NCI-H2107 treated with DMSO at 0.1 percent for 48 hours (cell line): ENCODE results near the gene PROM2.
"Not testable (repeated sequence)": the region's sequence is repeated elsewhere in the genome, so short reads cannot be mapped to it uniquely, and the experiment has no call there.

Experiments used
- DNase-seq: peaks from one replicate; lab custom pipeline; 2025; ENCODE audit not compliant: unreplicated experiment; lab: John Stamatoyannopoulos, UW

The PROM2 gene

DNA sequence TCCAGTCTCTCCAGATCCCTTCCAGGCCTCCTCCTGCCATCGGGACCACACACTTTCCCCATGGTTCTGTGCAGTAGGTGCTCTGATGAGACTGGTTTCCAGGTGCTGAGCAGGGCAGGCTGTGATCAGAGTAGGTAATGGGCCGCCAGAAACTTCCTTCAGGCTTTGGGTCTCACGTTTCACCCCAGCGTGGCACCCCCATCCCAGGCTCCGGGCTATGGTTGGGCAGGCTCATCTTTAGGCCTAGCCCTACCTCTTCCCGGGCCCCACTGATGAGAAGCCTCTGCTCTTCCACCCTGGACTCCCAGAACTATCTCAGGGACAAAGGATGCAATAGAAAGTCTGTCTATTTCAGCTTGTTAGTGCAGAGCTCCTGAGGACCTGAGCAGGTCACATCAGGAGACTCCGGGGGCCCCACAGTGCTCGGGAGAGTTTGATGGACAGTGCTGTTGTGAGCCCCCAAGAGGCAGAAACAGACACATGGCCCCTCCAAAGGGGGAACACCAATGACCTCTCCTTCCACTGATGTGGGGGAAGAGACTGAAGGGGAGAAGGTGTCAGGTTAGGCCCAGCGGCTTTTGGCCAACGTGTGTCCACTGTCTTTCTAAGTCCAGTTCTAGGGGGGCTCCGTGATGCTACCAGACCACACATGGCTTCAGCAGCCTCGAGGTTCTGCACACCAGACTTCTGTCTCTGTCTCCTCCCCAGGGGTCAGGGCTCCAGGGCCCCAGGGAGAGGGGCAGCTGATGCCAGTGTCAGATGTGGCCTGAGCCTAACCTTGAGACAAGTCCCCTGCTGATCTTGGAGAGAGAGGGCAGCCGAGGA, 5.8 kb upstream of the PROM2 start:
- DNase-seq: no peak

DNA sequence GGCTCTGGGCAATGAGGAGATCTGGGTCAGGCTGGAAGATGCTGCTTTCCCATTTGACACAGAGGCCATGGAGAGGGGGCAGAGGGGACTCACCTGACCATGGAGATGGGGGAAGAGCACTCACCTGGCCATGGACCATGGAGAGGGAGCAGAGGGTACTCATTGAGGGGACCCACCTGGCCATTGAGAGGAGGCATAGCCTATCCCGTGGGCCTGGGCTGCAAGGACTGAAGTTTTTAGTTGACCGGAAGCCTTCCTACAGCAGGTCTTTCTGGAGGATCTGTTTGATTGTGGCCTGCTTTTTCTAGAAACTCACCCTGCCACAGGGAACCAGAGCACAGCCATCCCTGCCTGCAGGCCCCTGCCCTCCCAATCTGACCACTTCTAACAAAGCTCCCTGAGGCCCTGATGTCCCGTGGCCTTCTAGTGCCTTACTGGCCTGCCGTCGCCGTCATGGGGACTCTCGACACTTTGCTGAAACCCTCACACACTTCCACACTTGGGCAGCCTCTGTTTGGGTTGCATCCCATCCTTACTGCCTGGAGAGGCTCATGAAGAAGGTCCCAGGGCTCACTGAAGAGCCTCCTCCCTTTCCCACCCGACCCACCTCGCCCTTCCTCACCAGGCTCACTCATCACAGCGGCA, 5.1 kb upstream of the PROM2 start:
- no peak for DNase-seq

DNA sequence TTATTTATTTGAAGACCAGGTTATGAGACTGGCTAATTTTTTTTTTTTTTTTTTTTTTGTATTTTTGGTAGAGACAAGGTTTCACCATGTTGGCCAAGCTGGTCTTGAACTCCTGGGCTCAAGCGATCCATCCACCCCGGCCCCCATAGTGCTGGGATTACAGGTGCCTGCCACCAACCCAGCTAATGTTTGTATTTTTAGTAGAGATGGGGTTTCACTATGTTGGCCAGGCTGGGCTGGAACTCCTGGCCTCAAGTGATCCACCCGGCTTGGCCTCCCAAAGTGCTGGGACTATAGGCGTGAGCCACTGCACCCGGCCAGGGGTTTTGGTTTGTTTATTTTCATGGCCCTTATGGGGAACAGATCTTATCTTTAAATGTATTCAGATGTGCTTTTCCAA, 4.5 kb upstream of the PROM2 start:
- DNase-seq: not testable (repeated sequence)

DNA sequence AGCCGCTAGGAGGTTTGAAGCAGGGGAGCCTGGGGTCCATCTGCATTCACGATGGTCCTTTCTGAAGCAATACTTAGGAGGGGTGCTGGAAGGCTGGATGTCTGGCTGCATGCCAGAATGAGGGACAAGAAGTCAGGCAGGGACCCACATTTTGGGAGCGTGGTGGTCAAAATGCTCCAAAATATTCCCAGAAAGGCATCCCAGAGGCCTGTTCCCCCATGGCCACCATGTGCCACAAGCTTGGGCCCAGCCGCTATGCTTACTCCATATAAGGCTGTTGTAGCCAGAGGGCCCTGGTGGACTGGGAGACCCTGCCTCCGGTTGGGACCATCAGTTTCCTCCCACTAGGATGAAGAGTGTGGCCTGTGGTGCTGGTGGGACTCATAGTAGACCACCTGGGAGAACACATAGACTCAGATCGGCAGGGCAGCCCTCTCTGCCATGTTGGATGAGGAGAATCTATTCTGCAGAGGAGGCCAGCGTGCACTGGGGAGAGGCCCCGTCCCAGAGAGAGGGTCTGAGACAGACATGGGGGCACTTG, 3.6 kb upstream of the PROM2 start:
- no peak for DNase-seq

DNA sequence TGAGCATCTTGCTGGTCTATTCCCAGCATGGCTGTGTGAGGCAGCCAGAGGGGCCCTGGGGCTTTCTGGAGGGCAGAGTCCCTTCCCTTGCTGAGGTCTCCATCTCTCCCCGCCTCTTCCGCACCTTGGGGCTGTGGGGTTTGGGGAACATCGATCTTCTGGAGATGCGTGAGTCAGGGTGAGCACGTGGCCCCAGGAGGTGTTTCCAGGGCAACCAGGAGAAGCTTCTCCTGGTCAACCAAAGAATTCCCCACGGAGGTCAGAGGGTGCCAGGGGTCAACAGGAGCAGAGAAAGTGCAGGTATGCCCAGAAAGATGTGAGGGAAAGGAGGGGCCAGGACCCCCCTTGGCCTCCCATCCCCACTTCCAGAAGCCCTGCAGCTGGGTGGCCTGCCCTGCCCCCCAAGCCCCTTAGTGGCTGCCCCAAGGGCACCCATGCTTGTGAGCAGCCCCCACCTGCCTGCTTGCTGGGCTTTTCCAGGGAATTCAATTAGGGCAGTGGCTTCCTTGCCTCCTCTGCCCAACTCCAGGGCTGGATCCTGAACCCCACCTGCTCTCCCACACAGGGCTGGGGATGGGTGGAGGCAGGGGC, 2.8 kb upstream of the PROM2 start:
- no peak for DNase-seq

DNA sequence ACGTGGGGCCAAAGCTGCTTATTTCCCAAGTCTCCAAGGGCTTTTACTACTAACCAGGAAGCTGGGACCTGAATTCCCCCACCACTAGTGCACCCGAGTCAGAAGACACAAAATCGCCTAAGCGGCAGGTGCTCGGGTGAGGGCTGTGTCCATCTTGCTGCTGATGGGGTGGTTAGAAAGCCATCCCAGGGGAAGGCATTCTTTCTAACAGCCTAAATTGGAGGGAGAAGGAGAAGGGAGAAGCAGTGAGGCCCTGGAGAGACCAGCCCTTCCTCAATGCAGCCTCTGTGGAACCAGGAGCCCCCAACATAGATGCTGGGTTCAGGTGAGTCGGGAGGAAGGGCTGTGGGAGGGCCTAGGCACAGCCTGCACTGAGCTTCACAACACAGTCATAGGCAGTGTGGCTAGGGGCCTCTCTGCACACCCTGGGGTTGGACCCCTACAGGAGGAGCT, 1.9 kb upstream of the PROM2 start:
- DNase-seq: no peak

DNA sequence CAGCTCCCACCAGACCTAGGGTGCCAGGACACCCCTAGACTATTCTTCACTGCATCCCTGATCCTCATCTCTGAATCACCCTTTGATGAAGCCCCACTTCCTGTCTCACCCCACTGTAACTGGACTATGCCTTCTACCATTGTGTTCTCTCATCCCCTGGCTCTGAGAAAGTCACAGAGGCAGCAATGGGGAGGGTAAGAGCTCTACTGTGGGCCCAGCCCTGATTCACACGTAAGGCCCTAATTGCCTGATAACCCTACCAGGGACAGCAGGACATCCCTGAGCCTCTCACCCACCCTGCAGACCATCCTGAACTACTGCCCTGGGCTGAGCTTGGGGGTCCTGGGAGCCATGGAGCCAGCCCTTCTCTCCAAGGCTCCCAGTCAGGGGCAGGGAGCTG, 1.5 kb upstream of the PROM2 start:
- no peak for DNase-seq

DNA sequence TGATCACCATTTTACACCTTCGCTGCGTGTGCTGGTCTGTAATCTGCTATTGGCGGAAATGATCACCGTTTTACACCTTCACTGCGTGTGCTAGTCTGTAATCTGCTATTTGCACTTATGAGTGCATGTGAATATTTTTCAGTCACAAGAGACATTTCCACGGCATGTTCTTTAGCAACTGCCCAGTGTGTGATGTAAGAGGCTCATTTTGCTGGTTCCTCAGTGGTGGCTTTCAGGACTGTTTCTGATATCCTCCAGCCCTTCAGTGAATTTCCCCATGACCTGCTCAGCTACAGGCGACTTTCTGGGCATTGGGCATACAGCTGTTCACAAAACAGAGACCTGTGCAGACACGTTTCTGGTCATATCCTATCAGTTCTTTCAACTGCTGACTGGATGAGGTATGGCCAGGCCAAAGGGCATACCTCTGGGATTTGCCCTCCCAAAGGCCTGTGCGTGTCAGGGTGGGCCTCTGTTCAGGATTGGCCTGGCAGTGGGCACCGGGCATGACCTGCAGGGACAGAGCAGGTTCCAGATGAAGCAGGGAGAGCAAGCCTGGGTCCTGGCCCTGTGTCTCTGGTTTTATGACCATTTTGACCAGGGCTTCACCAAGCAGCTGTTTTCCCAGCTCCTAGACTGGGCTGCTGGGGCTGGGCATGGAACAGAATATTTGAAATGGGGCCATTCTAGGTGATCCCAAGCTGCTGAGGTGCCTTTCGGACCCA, 521 bp upstream of the PROM2 start:
- DNase-seq: no peak

DNA sequence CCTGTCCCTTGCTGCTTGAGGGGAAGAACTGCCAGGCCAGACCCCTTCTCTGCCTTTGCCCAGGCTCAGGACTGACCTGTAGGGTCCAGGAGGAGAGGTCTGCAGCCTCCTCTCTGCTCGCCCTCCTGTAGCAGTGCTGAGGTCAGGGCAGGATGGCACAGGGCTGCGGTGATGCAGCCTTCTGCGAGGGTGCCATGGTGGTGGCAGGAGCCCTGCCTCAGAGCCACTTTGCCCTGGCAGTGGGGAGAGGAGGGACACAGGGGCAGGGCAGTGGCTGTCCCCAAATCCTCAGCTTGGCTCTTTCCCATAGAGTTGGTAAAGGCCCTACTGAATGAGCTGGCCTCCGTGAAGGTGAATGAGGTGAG, 884 bp downstream of the PROM2 start:
- DNase-seq: no peak

DNA sequence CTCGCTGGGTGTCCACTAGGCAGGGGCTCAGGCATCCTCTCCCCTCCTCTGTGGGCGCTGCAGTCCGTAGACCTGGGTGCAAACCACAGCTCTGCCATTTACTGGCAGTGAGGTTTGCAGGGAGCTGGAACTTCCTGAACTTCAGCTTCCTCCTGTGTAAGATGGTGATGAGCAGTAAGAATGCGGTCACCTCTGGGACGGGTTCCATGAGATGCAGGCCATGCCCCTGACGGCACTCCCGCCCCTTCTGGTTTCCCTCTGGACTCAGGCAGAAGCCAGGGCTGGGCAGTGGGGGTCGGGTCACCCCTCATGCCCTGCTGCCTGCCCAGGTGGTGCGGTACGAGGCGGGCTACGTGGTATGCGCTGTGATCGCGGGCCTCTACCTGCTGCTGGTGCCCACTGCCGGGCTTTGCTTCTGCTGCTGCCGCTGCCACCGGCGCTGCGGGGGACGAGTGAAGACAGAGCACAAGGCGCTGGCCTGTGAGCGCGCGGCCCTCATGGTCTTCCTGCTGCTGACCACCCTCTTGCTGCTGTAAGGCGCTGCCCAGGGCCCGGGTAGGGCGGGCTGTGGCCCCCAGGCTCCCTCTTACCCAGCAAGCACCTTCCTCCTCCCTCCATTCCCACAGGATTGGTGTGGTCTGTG, 1.5 kb downstream of the PROM2 start:
- no peak for DNase-seq

DNA sequence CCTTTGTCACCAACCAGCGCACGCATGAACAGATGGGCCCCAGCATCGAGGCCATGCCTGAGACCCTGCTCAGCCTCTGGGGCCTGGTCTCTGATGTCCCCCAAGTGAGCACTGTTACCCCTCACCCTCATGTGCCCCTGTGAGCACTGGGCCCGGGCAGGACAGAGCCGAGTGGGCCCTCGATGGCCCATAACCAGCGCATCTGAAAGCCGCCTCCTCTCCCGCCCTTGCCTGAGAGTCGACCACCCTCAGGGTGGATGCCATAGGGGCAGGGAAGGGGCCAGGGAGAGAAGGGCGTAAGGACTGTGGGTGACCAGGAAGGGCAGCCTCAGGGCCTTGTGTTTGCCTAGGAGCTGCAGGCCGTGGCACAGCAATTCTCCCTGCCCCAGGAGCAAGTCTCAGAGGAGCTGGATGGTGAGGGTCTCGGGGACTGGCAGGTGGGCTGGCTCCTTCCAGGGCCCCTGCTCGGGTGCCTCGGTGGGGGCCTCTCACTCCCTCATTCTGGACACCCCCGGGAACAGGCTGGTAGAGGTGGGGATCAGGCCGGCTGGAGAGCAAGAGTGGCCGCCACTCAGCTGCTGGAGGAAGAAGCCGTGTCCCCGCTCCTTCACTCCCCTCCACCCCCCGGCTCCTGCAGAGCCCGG, 2.1 kb downstream of the PROM2 start:
- DNase-seq: no peak

DNA sequence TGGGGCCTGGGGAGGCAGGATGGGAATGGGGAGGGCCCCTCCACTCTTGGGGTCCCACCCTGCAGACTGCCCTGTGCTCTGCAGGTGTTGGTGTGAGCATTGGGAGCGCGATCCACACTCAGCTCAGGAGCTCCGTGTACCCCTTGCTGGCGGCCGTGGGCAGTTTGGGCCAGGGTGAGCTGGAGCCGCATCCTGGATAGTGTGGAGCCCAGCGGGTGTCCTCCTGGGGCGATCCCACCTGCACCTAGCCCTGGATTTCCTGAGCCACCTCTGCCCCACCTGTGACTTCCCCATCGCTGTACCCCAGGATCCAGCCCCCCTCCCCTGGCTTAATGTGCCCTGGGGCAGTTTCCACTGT, 2.6 kb downstream of the PROM2 start:
- no peak for DNase-seq

DNA sequence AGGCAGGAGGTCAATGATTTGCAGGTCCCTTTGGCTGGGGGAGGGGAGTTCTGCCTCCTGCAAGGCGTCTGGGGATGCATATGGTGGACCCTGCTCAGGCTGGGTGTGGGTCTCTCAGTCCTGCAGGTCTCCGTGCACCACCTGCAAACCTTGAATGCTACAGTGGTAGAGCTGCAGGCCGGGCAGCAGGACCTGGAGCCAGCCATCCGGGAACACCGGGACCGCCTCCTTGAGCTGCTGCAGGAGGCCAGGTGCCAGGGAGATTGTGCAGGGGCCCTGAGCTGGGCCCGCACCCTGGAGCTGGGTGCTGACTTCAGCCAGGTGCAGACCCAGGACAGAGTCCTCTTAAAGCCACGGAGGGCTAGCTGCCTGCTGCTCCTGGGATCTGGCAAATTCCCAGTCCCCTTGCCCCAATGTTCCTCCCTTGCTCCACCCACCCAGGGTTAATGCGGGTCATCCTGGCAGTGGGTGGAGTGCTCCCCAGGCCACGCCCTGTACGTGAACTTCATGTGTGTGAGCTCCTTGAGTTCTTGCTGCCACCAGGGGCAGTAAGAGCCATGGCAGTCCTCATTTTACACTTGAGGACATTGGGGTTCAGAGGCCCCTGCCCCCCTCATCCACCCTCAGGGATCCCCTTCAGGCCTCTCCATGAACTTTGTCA, 3.1 kb downstream of the PROM2 start:
- no peak for DNase-seq

DNA sequence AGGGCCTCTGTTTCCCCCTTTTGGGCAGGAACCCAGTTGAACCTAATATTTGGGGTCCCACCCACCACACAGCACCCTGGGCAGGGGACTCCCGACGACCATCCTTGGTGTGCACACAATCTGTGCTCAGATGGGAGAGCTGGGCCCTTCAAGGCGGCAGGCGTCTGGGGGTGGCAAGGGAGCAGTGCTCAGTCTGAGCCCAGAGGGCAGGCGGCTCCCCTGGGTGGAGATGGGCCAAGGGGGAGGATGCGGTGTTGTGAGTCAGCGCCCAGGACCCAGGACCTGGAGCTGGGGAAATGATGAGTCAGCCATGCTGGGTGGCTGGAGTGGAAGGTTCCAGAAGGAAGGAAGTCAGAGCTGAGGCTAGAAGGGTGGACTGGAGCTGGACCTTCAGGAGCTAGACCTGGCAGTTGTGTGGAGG, 3.8 kb downstream of the PROM2 start:
- DNase-seq: no peak

DNA sequence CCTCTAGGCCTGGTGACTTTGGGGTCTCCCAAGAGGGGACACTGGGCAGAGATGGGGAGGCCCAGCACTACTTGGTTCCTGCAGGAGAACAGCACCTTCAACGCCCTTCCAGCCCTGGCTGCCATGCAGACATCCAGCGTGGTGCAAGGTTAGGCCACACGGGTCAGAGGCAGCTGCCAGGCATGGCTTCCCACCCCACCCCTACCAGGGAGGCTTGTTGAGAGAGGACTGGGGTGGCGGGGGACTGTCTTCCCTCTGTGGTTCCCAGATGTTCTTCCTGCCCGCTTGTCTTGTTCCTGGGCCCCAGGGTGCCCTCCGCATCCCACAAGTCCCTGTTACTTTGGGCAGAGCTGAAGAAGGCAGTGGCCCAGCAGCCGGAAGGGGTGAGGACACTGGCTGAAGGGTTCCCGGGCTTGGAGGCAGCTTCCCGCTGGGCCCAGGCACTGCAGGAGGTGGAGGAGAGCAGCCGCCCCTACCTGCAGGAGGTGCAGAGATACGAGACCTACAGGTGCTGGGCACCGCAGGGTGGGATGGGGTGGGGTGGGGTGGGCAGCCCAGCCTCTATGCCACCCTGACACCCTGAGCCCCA, 4.5 kb downstream of the PROM2 start:
- no peak for DNase-seq

DNA sequence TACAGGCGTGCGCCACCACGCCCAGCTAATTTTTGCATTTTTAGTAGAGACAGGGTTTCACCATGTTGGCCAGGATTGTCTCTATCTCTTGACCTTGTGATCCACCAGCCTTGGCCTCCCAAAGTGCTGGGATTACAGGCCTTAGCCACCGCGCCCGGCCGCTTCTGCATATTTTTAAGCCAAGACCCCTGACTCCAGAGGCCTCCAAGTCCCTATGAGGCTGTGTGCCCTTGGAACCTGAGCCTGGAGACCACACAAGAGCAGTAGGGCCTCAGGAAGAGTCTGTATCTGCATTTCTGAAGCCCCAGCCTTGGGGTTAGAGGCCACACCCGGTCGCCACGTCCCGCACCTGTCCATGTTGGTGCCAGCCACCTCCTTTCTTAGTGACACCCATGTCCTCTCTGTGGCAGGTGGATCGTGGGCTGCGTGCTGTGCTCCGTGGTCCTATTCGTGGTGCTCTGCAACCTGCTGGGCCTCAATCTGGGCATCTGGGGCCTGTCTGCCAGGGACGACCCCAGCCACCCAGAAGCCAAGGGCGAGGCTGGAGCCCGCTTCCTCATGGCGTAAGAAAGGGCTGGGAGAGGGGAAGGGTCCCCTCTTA, 5.3 kb downstream of the PROM2 start:
- DNase-seq: no peak

DNA sequence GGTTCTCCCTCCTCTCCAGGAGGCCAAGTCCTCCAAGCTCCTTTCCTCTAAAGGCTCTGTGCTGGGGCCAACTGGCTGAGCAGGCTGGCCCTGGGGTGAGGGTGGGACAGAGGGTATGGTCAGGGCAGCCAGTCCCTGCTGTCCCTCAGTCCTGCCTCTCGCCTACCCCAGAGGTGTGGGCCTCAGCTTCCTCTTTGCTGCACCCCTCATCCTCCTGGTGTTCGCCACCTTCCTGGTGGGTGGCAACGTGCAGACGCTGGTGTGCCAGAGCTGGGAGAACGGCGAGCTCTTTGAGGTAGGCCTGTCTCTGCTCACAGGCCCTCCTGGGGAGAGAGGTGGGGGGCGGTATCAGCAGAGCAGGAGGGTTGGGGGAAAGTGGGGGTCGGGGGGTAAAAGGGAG, 6.8 kb downstream of the PROM2 start:
- DNase-seq: no peak

DNA sequence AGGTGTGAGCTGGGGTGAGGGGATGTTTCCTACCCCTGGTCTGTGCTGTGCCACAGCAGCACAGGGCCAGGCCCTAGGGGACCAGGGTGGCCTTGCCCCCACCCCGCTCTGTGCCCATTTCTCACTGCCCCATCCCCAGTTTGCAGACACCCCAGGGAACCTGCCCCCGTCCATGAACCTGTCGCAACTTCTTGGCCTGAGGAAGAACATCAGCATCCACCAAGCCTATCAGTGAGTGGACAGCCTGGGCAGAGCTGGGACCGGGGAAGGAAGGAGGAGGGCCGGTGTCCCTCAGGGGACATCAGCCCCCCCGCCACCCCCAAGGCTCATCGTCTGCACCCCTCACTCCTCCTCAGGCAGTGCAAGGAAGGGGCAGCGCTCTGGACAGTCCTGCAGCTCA, 7.5 kb downstream of the PROM2 start:
- no peak for DNase-seq

DNA sequence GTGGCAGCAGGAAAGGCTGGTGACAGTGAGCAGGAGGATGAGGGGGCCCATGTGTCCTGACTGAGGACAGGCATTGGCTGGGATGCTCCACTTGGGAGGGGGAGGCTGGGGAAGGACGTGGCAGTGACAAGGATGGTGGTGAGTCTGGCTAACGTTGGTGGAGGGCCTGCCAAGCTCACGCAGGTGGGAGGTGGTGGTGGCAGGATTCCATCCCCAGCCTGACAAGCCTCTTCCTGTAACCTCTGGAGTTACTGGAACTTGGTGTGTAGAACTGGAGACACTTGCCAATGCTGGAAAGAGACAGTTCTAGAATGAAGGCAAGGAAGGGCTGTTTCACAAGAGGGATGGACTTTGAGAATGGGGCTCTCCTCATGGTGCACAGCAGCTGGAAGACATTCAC, 8.2 kb downstream of the PROM2 start:
- no peak for DNase-seq
